Endothelial cell of umbilical vein (primary cell): ENCODE data around the gene SMARCA1.

ENCODE experiments used
- CTCF ChIP-seq, 2 donors: IDR thresholded peaks; 1 replicate in 1 of 2; 2 replicates in 1 of 2; pipeline ENCODE4 v1.5.1; 2011; ENCODE audit warnings: low read length in 2 of 2, mild to moderate bottlenecking in 2 of 2, moderate library complexity in 2 of 2, control low read depth in 1 of 2, inconsistent platforms in 1 of 2, low read depth in 1 of 2; ENCODE audit not compliant: insufficient read depth in 1 of 2; ENCODE audit errors: extremely low read depth in 1 of 2
- EZH2 ChIP-seq: IDR thresholded peaks from 2 replicates; pipeline ENCODE4 v1.6.1; 2012; ENCODE audit warnings: borderline replicate concordance, low read depth, mild to moderate bottlenecking, moderate library complexity, low read length, inconsistent platforms; ENCODE audit not compliant: severe bottlenecking
- GATA2 ChIP-seq: IDR thresholded peaks from 2 replicates; pipeline ENCODE4 v1.7.0; 2011; ENCODE audit warnings: low read depth, mild to moderate bottlenecking, moderate library complexity, mixed read lengths, low read length; ENCODE audit not compliant: insufficient read length, insufficient read depth
- JUN ChIP-seq: IDR thresholded peaks from 2 replicates; pipeline ENCODE4 v1.6.1; 2011; ENCODE audit warnings: borderline replicate concordance, low read depth; ENCODE audit not compliant: insufficient read length, insufficient read depth
- MAX ChIP-seq: IDR thresholded peaks from 2 replicates; pipeline ENCODE4 v1.6.1; 2011; ENCODE audit not compliant: insufficient read depth, insufficient read length
- POLR2A ChIP-seq: IDR thresholded peaks from 2 replicates; pipeline ENCODE4 v1.6.1; 2012; ENCODE audit warnings: low read depth, mild to moderate bottlenecking, control low read depth, low read length
- POLR2AphosphoS5 ChIP-seq: IDR thresholded peaks from 2 replicates; pipeline ENCODE4 v1.6.1; 2012; ENCODE audit warnings: low read depth, mild to moderate bottlenecking, control low read depth, low read length, moderate library complexity; ENCODE audit not compliant: insufficient read depth

GRCh38 chrX:129531132-129531531, 7.8 kb upstream of the SMARCA1 start:
- TF ChIP-seq CTCF (IDR thresholded peaks at IDR 0.05; ENCODE audit: extremely low read depth in 1 of 2, insufficient read depth in 1 of 2, low read depth in 1 of 2, low read length in 2 of 2), result no peak
- TF ChIP-seq POLR2A, result no peak
- no peak for TF ChIP-seq GATA2
- no peak for TF ChIP-seq EZH2
- no peak for TF ChIP-seq JUN
- no peak for TF ChIP-seq MAX
- TF ChIP-seq POLR2AphosphoS5, result no peak
